HEK293 (cell line): ENCODE results near the gene STK4.

ENCODE experiments used
- TCF7L2 ChIP-seq: IDR thresholded peaks from 2 replicates; pipeline ENCODE4 v1.6.1; 2011; ENCODE audit warnings: low read depth, mild to moderate bottlenecking, inconsistent platforms, low read length, moderate library complexity, borderline replicate concordance
- ZNF274 ChIP-seq, 2 experiments: fragments of 200-500 bp in 1 of 2; fragments of 450-650 bp in 1 of 2; sonication (Bioruptor generic) in 1 of 2; formaldehyde crosslinking in 1 of 2; IDR thresholded peaks; 2 replicates each; pipeline versions ENCODE4 v1.5.1 to v1.6.1; 2014 to 2016; ENCODE audit warnings: borderline replicate concordance in 1 of 2, inconsistent platforms in 1 of 2, low read length in 1 of 2, missing biosample characterization in 1 of 2, missing genetic modification characterization in 1 of 2
- TF ChIP-seq, protein P1 (sequence below): fragments of 450-650 bp; formaldehyde crosslinking; IDR thresholded peaks from 2 replicates; pipeline ENCODE4 v1.5.1; 2016; ENCODE audit warnings: missing biosample characterization, missing genetic modification characterization
- TF ChIP-seq, protein P2 (sequence below): fragments of 450-650 bp; formaldehyde crosslinking; IDR thresholded peaks from 2 replicates; pipeline ENCODE4 v1.5.1; 2016; ENCODE audit warnings: missing biosample characterization, missing genetic modification characterization

- TF ChIP-seq, protein P1, sequence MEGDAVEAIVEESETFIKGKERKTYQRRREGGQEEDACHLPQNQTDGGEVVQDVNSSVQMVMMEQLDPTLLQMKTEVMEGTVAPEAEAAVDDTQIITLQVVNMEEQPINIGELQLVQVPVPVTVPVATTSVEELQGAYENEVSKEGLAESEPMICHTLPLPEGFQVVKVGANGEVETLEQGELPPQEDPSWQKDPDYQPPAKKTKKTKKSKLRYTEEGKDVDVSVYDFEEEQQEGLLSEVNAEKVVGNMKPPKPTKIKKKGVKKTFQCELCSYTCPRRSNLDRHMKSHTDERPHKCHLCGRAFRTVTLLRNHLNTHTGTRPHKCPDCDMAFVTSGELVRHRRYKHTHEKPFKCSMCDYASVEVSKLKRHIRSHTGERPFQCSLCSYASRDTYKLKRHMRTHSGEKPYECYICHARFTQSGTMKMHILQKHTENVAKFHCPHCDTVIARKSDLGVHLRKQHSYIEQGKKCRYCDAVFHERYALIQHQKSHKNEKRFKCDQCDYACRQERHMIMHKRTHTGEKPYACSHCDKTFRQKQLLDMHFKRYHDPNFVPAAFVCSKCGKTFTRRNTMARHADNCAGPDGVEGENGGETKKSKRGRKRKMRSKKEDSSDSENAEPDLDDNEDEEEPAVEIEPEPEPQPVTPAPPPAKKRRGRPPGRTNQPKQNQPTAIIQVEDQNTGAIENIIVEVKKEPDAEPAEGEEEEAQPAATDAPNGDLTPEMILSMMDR (tag by site-specific recombination) = no peak
- TF ChIP-seq TCF7L2 (no peak), ZNF274 (IDR thresholded peaks at IDR 0.05; ENCODE audit: low read length) (no peak), ZNF274 (tag by site-specific recombination; IDR thresholded peaks at IDR 0.05; ENCODE audit: borderline replicate concordance) (no peak)
- TF ChIP-seq, protein P2, sequence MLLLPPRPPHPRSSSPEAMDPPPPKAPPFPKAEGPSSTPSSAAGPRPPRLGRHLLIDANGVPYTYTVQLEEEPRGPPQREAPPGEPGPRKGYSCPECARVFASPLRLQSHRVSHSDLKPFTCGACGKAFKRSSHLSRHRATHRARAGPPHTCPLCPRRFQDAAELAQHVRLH (tag by site-specific recombination) = no peak
Measured at GRCh38 chr20:44981736-44982406, 15.6 kb downstream of the STK4 start.
